ENCODE measurements around the gene GJC2. TPM values are rescaled to one million over a fixed set of nuclear protein-coding genes. Genes with fewer than 3 reads are reported as not detected.

Gene GJC2
- total and polyA plus RNA-seq, 2 donors: 4.0 to 5.4 TPM

GRCh38 chr1:228154021-228154669 is 4.4 kb downstream of the GJC2 start:
- WGBS: 93% methylated on average over 11 of the region's 11 CpGs
- Histone ChIP-seq H3K4me3 (ENCODE audit: low read depth, low read length) (no peak overlapping the region), H3K27ac (ENCODE audit: low read depth) (no peak overlapping the region), H3K36me3 (ENCODE audit: insufficient read depth) (no peaks in the 10 kb centered on the region), H3K4me1 (ENCODE audit: insufficient read depth) (no peaks in the 10 kb centered on the region)
- no peak for DNase-seq (ENCODE audit: extremely low spot score)

GRCh38 chr1:228154670-228155571 is 5.2 kb downstream of the GJC2 start:
- H3K4me1 ChIP-seq (ENCODE audit: insufficient read depth): no peaks in the 10 kb centered on the region
- WGBS: 83% methylated on average over 20 of the region's 20 CpGs
- DNase-seq (ENCODE audit: extremely low spot score): no peak
- no peak overlapping the region for H3K4me3 ChIP-seq (ENCODE audit: low read depth, low read length)
- no peak overlapping the region for H3K27ac ChIP-seq (ENCODE audit: low read depth)
- no peaks in the 10 kb centered on the region for H3K36me3 ChIP-seq (ENCODE audit: insufficient read depth)

- H3K27ac ChIP-seq (ENCODE audit: low read depth): no peak overlapping the region
- H3K36me3 ChIP-seq (ENCODE audit: insufficient read depth): no peaks in the 10 kb centered on the region
- no peak for DNase-seq (ENCODE audit: extremely low spot score)
- WGBS: 88% methylated on average over 16 of the region's 16 CpGs
- H3K4me3 ChIP-seq (ENCODE audit: low read depth, low read length): no peak overlapping the region
- H3K4me1 ChIP-seq (ENCODE audit: insufficient read depth): no peaks in the 10 kb centered on the region
Measured at GRCh38 chr1:228155596-228156514, 6.1 kb downstream of the GJC2 start.

- no peak for DNase-seq (ENCODE audit: extremely low spot score)
- H3K36me3 ChIP-seq (ENCODE audit: insufficient read depth): no peaks in the 10 kb centered on the region
- H3K4me3 ChIP-seq (ENCODE audit: low read depth, low read length): no peak overlapping the region
- WGBS: 75% methylated on average over 9 of the region's 9 CpGs
- H3K27ac ChIP-seq (ENCODE audit: low read depth): no peak overlapping the region
- no peaks in the 10 kb centered on the region for H3K4me1 ChIP-seq (ENCODE audit: insufficient read depth)
Measured at GRCh38 chr1:228156515-228156881, 6.8 kb downstream of the GJC2 start.

- no peak for DNase-seq (ENCODE audit: extremely low spot score)
- no peaks in the 10 kb centered on the region for H3K4me1 ChIP-seq (ENCODE audit: insufficient read depth)
- WGBS: 79% methylated on average over 24 of the region's 24 CpGs
- no peaks in the 10 kb centered on the region for H3K36me3 ChIP-seq (ENCODE audit: insufficient read depth)
- H3K27ac ChIP-seq (ENCODE audit: low read depth): no peak overlapping the region
- no peak overlapping the region for H3K4me3 ChIP-seq (ENCODE audit: low read depth, low read length)
Measured at GRCh38 chr1:228156941-228157728, 7.4 kb downstream of the GJC2 start.

GRCh38 chr1:228157729-228158126 is 8.0 kb downstream of the GJC2 start:
- H3K4me3 ChIP-seq (ENCODE audit: low read depth, low read length): no peak overlapping the region
- no peaks in the 10 kb centered on the region for H3K4me1 ChIP-seq (ENCODE audit: insufficient read depth)
- no peak overlapping the region for H3K27ac ChIP-seq (ENCODE audit: low read depth)
- no peak for DNase-seq (ENCODE audit: extremely low spot score)
- H3K36me3 ChIP-seq (ENCODE audit: insufficient read depth): no peaks in the 10 kb centered on the region
- 69% methylated on average over 43 of the region's 43 CpGs for WGBS

GRCh38 chr1:228158151-228159007 is 8.6 kb downstream of the GJC2 start:
- Histone ChIP-seq H3K36me3 (ENCODE audit: insufficient read depth) (no peaks in the 10 kb centered on the region), H3K4me1 (ENCODE audit: insufficient read depth) (no peaks in the 10 kb centered on the region), H3K27ac (ENCODE audit: low read depth) (no peak overlapping the region), H3K4me3 (ENCODE audit: low read depth, low read length) (no peak overlapping the region)
- WGBS: 54% methylated on average over 98 of the region's 98 CpGs
- no peak for DNase-seq (ENCODE audit: extremely low spot score)

- Histone ChIP-seq H3K36me3 (ENCODE audit: insufficient read depth) (no peaks in the 10 kb centered on the region), H3K4me1 (ENCODE audit: insufficient read depth) (no peaks in the 10 kb centered on the region), H3K4me3 (ENCODE audit: low read depth, low read length) (no peak overlapping the region), H3K27ac (ENCODE audit: low read depth) (no peak overlapping the region)
- no peak for DNase-seq (ENCODE audit: extremely low spot score)
- 84% methylated on average over 14 of the region's 14 CpGs for WGBS
Measured at GRCh38 chr1:228159008-228159665, 9.4 kb downstream of the GJC2 start.

GRCh38 chr1:228160201-228160761 is 10.6 kb downstream of the GJC2 start:
- Histone ChIP-seq H3K4me1 (ENCODE audit: insufficient read depth) (no peaks in the 10 kb centered on the region), H3K36me3 (ENCODE audit: insufficient read depth) (no peaks in the 10 kb centered on the region), H3K4me3 (ENCODE audit: low read depth, low read length) (no peak overlapping the region), H3K27ac (ENCODE audit: low read depth) (no peak overlapping the region)
- 78% methylated on average over 15 of the region's 15 CpGs for WGBS
- DNase-seq (ENCODE audit: extremely low spot score): no peak

- H3K4me1 ChIP-seq (ENCODE audit: insufficient read depth): no peaks in the 10 kb centered on the region
- H3K27ac ChIP-seq (ENCODE audit: low read depth): no peak overlapping the region
- DNase-seq (ENCODE audit: extremely low spot score): no peak
Measured at GRCh38 chr1:228161362-228161761, 11.6 kb downstream of the GJC2 start.

GRCh38 chr1:228161866-228162265 is 12.1 kb downstream of the GJC2 start:
- Histone ChIP-seq H3K36me3 (ENCODE audit: insufficient read depth) (no peaks in the 10 kb centered on the region), H3K4me1 (ENCODE audit: insufficient read depth) (peaks cover 2% of the 10 kb centered on the region), H3K4me3 (ENCODE audit: low read depth, low read length) (no peak overlapping the region), H3K27ac (ENCODE audit: low read depth) (no peak overlapping the region)
- 73% methylated on average over 9 of the region's 9 CpGs for WGBS
- no peak for DNase-seq (ENCODE audit: extremely low spot score)

More at GRCh38 chr1:228161362-228161761, 11.6 kb downstream of the GJC2 start:
- H3K36me3 ChIP-seq (ENCODE audit: insufficient read depth): no peaks in the 10 kb centered on the region
- 46% methylated on average over 7 of the region's 7 CpGs for WGBS
- no peak overlapping the region for H3K4me3 ChIP-seq (ENCODE audit: low read depth, low read length)
